Smooth muscle cell (in vitro differentiated cells): Measurements from ENCODE around the gene NSUN4. TPM values are rescaled to one million over a fixed set of nuclear protein-coding genes. Genes with fewer than 3 reads are reported as not detected.

Experiments used
- DNase-seq: peaks from one replicate; lab custom pipeline; 2025; ENCODE audit not compliant: unreplicated experiment; lab: John Stamatoyannopoulos, UW
- H2AFZ ChIP-seq: fragments of 200-600 bp; sonication (generic); 2 replicates; pipeline ENCODE4 v1.6.0; 2016; ENCODE audit warnings: antibody characterized with exemption, low read depth, mild to moderate bottlenecking
- H3F3A ChIP-seq: fragments of 200-600 bp; sonication (generic); 2 replicates; pipeline ENCODE4 v1.6.0; 2017; ENCODE audit warnings: antibody characterized with exemption, low read depth
- H3K27ac ChIP-seq: fragments of 200-600 bp; sonication (generic); 2 replicates; pipeline ENCODE4 v1.5.1; 2016; ENCODE audit warnings: low read depth, mild to moderate bottlenecking
- H3K27me3 ChIP-seq: fragments of 200-600 bp; sonication (generic); 2 replicates; pipeline ENCODE4 v1.6.1; 2016; ENCODE audit warnings: low read depth, mild to moderate bottlenecking
- H3K36me3 ChIP-seq: fragments of 200-600 bp; sonication (generic); 2 replicates; pipeline ENCODE4 v1.5.1; 2016; ENCODE audit warnings: low read depth
- H3K4me1 ChIP-seq: fragments of 200-600 bp; sonication (generic); 2 replicates; pipeline ENCODE4 v1.5.1; 2016; ENCODE audit warnings: low read depth
- H3K4me2 ChIP-seq: fragments of 200-600 bp; sonication (generic); 2 replicates; pipeline ENCODE4 v1.6.0; 2016; ENCODE audit warnings: mild to moderate bottlenecking
- H3K4me3 ChIP-seq: fragments of 200-600 bp; sonication (generic); 2 replicates; pipeline ENCODE4 v1.5.1; 2016; ENCODE audit warnings: mild to moderate bottlenecking
- H3K79me2 ChIP-seq: fragments of 200-600 bp; sonication (generic); 2 replicates; pipeline ENCODE4 v1.6.0; 2016; ENCODE audit warnings: low read depth, mild to moderate bottlenecking
- H3K9ac ChIP-seq: fragments of 200-600 bp; sonication (generic); 2 replicates; pipeline ENCODE4 v1.6.0; 2016; ENCODE audit warnings: low read depth
- H3K9me3 ChIP-seq: fragments of 200-600 bp; sonication (generic); replicated peaks from 2 replicates; pipeline ENCODE4 v1.5.1; 2016; ENCODE audit warnings: low read depth
- H4K20me1 ChIP-seq: fragments of 200-600 bp; sonication (generic); 2 replicates; pipeline ENCODE4 v1.6.0; 2016; ENCODE audit warnings: low read depth
- WGBS: methylation state at CpG from one replicate; pipeline ENCODE4 v1.1.7; 2016; ENCODE audit warnings: low lambda C conversion rate; 5-methylcytosine and 5-hydroxymethylcytosine counted together
- polyA plus RNA-seq: library from polyadenylated mRNA; unstranded; fragments of >200 nt; fragmentation: Nextera tagmentation; extraction: Ambion mirVana; gene quantifications from 2 replicates; pipeline ENCODE4 v1.2.1, GENCODE V29; 2016
- total RNA-seq: library from RNA; depleted of rRNA; stranded (reverse); fragments of >200 nt; gene quantifications from 2 replicates; pipeline ENCODE4 v1.2.3, GENCODE V29; 2014
- TF ChIP-seq, protein P1 (sequence below): fragments of 200-600 bp; sonication (generic); IDR thresholded peaks from 2 replicates; pipeline ENCODE4 v1.5.1; 2017; ENCODE audit warnings: borderline replicate concordance, mild to moderate bottlenecking, antibody characterized with exemption; ENCODE audit not compliant: insufficient read depth, poor library complexity, severe bottlenecking

NSUN4 gene
- total and polyA plus RNA-seq, 2 experiments from 2014 or later, result 10.8 to 14.1 TPM

DNA sequence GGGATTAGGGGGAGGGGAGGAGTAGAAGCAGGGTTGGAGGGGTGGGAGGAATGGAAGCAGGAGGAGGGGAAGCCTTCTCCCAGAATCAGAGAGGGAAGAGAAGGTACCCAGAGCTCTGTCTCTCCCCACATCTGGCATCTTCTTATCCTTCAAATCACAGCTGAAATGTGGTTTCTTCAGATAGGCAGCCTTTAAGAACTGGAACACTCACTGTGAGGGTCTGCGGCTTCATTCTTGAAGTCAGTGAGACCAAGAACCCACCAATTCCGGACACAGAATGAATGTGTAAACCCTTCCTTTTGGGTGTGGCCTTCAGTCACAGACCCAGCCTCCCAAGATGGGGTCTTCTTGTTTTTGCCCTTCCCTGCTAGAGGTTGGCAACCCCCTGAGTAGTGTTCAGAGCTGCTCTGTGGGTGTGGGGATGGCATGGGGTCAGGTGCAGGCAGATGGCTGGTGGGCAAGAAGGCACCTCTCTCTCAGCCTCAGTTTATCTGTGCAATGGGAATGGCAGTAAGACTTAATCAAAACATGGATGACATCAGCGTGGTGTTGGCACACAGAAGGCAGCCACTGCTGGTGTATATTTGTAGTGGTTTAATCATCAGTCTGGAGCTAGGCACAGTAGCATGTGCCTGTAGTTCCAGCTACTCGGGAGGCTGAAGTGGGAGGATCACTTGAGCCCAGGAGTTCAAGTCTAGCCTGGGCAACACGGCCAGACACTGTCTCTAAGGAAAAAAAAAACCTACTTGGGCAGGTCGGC, 60.7 kb downstream of the NSUN4 start:
- Histone ChIP-seq H3K9me3 (no peaks in the 10 kb centered on the region), H3K27me3 (peaks cover 7% of the 10 kb centered on the region), H3K27ac (no peak overlapping the region), H3K79me2 (no peaks in the 10 kb centered on the region), H3F3A (no peaks in the 10 kb centered on the region), H2AFZ (no peak overlapping the region), H3K4me3 (no peak overlapping the region), H3K9ac (no peak overlapping the region), H3K4me1 (no peaks in the 10 kb centered on the region), H3K36me3 (no peaks in the 10 kb centered on the region), H4K20me1 (no peaks in the 10 kb centered on the region), H3K4me2 (no peak overlapping the region)
- TF ChIP-seq, protein P1, sequence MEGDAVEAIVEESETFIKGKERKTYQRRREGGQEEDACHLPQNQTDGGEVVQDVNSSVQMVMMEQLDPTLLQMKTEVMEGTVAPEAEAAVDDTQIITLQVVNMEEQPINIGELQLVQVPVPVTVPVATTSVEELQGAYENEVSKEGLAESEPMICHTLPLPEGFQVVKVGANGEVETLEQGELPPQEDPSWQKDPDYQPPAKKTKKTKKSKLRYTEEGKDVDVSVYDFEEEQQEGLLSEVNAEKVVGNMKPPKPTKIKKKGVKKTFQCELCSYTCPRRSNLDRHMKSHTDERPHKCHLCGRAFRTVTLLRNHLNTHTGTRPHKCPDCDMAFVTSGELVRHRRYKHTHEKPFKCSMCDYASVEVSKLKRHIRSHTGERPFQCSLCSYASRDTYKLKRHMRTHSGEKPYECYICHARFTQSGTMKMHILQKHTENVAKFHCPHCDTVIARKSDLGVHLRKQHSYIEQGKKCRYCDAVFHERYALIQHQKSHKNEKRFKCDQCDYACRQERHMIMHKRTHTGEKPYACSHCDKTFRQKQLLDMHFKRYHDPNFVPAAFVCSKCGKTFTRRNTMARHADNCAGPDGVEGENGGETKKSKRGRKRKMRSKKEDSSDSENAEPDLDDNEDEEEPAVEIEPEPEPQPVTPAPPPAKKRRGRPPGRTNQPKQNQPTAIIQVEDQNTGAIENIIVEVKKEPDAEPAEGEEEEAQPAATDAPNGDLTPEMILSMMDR, result no peak
- no peak for DNase-seq
- 73% methylated on average over 6 of the region's 6 CpGs for WGBS

DNA sequence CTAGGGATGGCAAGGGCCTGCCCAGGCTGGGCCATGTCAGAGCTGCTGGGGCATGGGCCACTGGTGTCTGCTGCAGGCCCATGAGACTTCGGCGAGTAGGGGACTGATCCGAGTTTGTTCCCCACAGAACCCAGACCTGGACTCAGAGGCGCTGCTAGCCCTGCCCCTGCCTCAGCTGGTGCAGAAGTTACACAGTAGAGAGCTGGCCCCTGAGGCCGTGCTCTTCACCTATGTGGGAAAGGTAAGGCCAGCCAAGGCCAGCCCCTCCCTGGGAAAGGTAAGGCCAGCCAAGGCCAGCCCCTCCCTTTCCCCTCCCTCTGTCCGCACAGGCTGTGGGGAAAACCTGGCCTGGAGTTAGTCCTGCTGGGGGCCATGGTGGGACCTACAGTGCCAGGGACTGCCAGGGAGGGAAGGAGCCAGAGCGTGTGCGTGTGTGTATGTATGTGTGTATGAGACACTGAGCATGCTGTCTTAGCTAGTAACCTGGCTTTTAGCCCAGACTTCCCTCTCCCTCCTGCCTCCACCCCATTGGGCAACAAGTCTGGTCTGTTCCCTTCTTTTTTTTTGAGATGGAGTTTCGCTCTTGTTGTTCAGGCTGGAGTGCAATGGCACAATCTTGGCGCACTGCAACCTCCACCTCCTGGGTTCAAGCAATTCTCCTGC, 61.5 kb downstream of the NSUN4 start:
- Histone ChIP-seq H3K27ac (no peak overlapping the region), H3K4me2 (no peak overlapping the region)
- TF ChIP-seq, protein P1, result no peak

DNA sequence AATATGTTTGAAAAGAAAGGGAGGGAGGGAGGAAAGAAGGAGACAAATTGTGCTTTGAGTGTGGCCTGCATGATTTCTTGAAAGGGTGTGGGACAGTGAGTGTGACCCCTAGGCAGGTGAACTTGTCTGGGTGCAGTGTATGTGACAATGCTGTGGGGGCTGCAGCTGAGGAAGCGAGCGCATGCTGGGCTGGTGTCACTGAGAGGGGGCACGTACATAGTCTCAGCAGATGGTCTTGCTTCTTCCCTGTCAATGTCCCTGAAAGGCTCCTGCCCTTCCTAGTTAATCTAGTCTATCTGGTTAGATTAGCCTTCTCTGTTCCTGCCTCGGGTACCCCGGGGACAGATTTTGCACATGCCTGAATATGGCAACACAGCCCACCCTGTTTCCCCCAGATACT, 63.3 kb downstream of the NSUN4 start:
- no peaks in the 10 kb centered on the region for H3K9me3 ChIP-seq
- no peak overlapping the region for H3K27ac ChIP-seq
- H3K9ac ChIP-seq, result no peak overlapping the region
- no peak overlapping the region for H3K4me3 ChIP-seq
- H3K4me1 ChIP-seq, result peaks cover 8% of the 10 kb centered on the region
- no peaks in the 10 kb centered on the region for H3F3A ChIP-seq
- no peaks in the 10 kb centered on the region for H3K36me3 ChIP-seq
- H4K20me1 ChIP-seq, result no peaks in the 10 kb centered on the region
- peaks cover 7% of the 10 kb centered on the region for H3K27me3 ChIP-seq
- H2AFZ ChIP-seq, result no peak overlapping the region
- TF ChIP-seq, protein P1, result no peak
- WGBS, result 95% methylated on average over 5 of the region's 5 CpGs
- H3K4me2 ChIP-seq, result no peak overlapping the region
- no peak for DNase-seq
- no peaks in the 10 kb centered on the region for H3K79me2 ChIP-seq

More for the DNA sequence above, 61.5 kb downstream of the NSUN4 start:
- Histone ChIP-seq H3K27me3 (peaks cover 7% of the 10 kb centered on the region), H2AFZ (no peak overlapping the region), H3K79me2 (no peaks in the 10 kb centered on the region), H3K9ac (no peak overlapping the region), H3K9me3 (no peaks in the 10 kb centered on the region), H4K20me1 (no peaks in the 10 kb centered on the region), H3K36me3 (no peaks in the 10 kb centered on the region), H3F3A (no peaks in the 10 kb centered on the region), H3K4me3 (no peak overlapping the region), H3K4me1 (peaks cover 6% of the 10 kb centered on the region)
- 57% methylated on average over 10 of the region's 10 CpGs for WGBS
- DNase-seq, result no peak
